ENCODE measurements around the gene ZNF512. TPM values are rescaled to one million over a fixed set of nuclear protein-coding genes. Genes with fewer than 3 reads are reported as not detected.
"Not testable (repeated sequence)": the region's sequence is repeated elsewhere in the genome, so short reads cannot be mapped to it uniquely, and the experiment has no call there.

ZNF512 gene
- total RNA-seq, 2 donors from 2014 or later = 16.8 to 62.5 TPM

GRCh38 chr2:27591745-27592144, 8.9 kb downstream of the ZNF512 start:
- peaks cover 0 to 6% of the 10 kb centered on the region in 2 donors for H3K4me1 ChIP-seq (ENCODE audit: control insufficient read depth in 1 of 2, low read depth in 2 of 2)
- DNase-seq (ENCODE audit: low spot score) (no peak), ATAC-seq (ENCODE audit: insufficient number of reproducible peaks, low FRiP score, low read depth) (no peak)
- H3K9me3 ChIP-seq = peaks cover 13% of the 10 kb centered on the region
- no peak overlapping the region for H3K27ac ChIP-seq
- H3K4me3 ChIP-seq = no peak overlapping the region
- no peak for TF ChIP-seq CTCF (IDR thresholded peaks at IDR 0.05)
- H3K36me3 ChIP-seq = no peaks in the 10 kb centered on the region
- no peaks in the 10 kb centered on the region for H3K27me3 ChIP-seq (replicated peaks; ENCODE audit: insufficient read depth)

- no peak overlapping the region for H3K27ac ChIP-seq
- H3K4me1 ChIP-seq (ENCODE audit: control insufficient read depth in 1 of 2, low read depth in 2 of 2) = peaks cover 0 to 2% of the 10 kb centered on the region in 2 donors
- H3K27me3 ChIP-seq (replicated peaks; ENCODE audit: insufficient read depth) = no peaks in the 10 kb centered on the region
- ATAC-seq (ENCODE audit: insufficient number of reproducible peaks, low FRiP score, low read depth) (no peak), DNase-seq (ENCODE audit: low spot score) (no peak)
- H3K9me3 ChIP-seq = peaks cover 13% of the 10 kb centered on the region
- TF ChIP-seq CTCF (IDR thresholded peaks at IDR 0.05) = no peak
- no peaks in the 10 kb centered on the region for H3K36me3 ChIP-seq
- H3K4me3 ChIP-seq = no peak overlapping the region
Measured at GRCh38 chr2:27593240-27593639, 10.4 kb downstream of the ZNF512 start.

- not testable (repeated sequence) for H3K36me3 ChIP-seq; H3K4me3 ChIP-seq; ATAC-seq (ENCODE audit: insufficient number of reproducible peaks, low FRiP score, low read depth); DNase-seq (ENCODE audit: low spot score); H3K4me1 ChIP-seq (ENCODE audit: control insufficient read depth in 1 of 2, low read depth in 2 of 2); H3K27ac ChIP-seq; H3K27me3 ChIP-seq (replicated peaks; ENCODE audit: insufficient read depth)
- H3K9me3 ChIP-seq = peaks cover 13% of the 10 kb centered on the region
Measured at GRCh38 chr2:27594020-27594703, 11.3 kb downstream of the ZNF512 start.

- peaks cover 13% of the 10 kb centered on the region for H3K9me3 ChIP-seq
Measured at GRCh38 chr2:27595412-27595811, 12.6 kb downstream of the ZNF512 start.

GRCh38 chr2:27596627-27597026, 13.8 kb downstream of the ZNF512 start:
- Histone ChIP-seq H3K4me1 (ENCODE audit: control insufficient read depth in 1 of 2, low read depth in 2 of 2) (no peaks in the 10 kb centered on the region), H3K27me3 (replicated peaks; ENCODE audit: insufficient read depth) (no peaks in the 10 kb centered on the region), H3K4me3 (no peak overlapping the region), H3K27ac (no peak overlapping the region), H3K9me3 (peaks cover 5% of the 10 kb centered on the region), H3K36me3 (peaks cover 20% of the 10 kb centered on the region)
- ATAC-seq (ENCODE audit: insufficient number of reproducible peaks, low FRiP score, low read depth) (no peak), DNase-seq (ENCODE audit: low spot score) (no peak)
- no peak for TF ChIP-seq CTCF (IDR thresholded peaks at IDR 0.05)

More at GRCh38 chr2:27595412-27595811, 12.6 kb downstream of the ZNF512 start:
- H3K4me3 ChIP-seq; H3K4me1 ChIP-seq (ENCODE audit: control insufficient read depth in 1 of 2, low read depth in 2 of 2); H3K27me3 ChIP-seq (replicated peaks; ENCODE audit: insufficient read depth); H3K27ac ChIP-seq; DNase-seq (ENCODE audit: low spot score); ATAC-seq (ENCODE audit: insufficient number of reproducible peaks, low FRiP score, low read depth): not testable (repeated sequence)
- H3K36me3 ChIP-seq = peaks cover 15% of the 10 kb centered on the region

GRCh38 chr2:27606611-27607010, 23.8 kb downstream of the ZNF512 start:
- no peak for TF ChIP-seq CTCF (IDR thresholded peaks at IDR 0.05)
- Histone ChIP-seq H3K36me3 (peaks cover 49% of the 10 kb centered on the region), H3K4me1 (ENCODE audit: control insufficient read depth in 1 of 2, low read depth in 2 of 2) (no peaks in the 10 kb centered on the region), H3K9me3 (no peaks in the 10 kb centered on the region), H3K27ac (no peak overlapping the region), H3K27me3 (replicated peaks; ENCODE audit: insufficient read depth) (no peaks in the 10 kb centered on the region), H3K4me3 (no peak overlapping the region)
- ATAC-seq (ENCODE audit: insufficient number of reproducible peaks, low FRiP score, low read depth) = no peak
- no peak for DNase-seq (ENCODE audit: low spot score)
